HG03280 (cell line): ENCODE results near the gene MVK.
"Not testable (repeated sequence)": the region's sequence is repeated elsewhere in the genome, so short reads cannot be mapped to it uniquely, and the experiment has no call there.

ENCODE experiments used
- ATAC-seq: cut with Tn5 transposase; IDR thresholded peaks from one replicate; pipeline ENCODE4 v1.9.1; 2021; ENCODE audit warnings: mild to moderate bottlenecking, moderate library complexity; ENCODE audit not compliant: unreplicated experiment

The MVK gene

DNA sequence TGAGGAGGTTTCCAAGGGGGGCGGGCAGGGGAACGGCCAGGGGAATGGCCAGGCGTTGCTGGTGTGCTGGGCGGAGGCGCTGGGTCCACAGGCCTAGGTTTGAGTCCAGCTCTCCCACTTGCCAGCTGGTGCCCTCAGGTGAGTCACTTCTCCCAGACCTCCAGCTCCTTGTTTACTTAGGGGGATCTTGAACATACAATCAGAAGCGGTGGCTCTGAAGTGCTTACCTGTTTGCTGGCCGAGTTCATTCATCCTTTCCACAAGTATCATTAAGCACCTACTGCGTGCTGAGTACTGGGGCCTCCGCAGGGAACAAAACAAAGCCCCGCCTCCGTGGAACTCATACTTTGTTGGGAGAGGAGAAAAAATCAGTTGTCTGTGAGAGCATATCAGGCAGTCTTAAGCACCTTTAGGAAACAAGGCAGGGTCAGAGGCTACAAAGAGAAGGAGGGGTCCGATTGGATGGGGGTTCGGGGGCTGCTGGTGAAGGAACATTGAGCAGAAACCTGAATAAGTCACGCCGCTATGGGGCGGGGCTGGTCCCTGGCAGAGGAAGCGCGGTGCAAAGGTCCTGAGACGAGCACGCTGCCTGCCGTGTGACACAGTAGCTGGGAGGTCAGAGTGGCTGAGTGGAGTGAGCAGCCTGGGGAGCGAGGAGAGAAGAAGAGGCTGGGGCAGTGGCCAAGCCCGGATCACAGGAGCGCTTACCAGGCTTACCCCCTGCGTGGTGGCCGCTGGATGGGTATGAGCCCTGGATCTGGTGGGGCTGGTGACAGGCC lies 15.1 kb downstream of the MVK start:
- ATAC-seq = no peak

- ATAC-seq = no peak
Measured at GRCh38 chr12:109589240-109589590, 15.6 kb downstream of the MVK start.

DNA sequence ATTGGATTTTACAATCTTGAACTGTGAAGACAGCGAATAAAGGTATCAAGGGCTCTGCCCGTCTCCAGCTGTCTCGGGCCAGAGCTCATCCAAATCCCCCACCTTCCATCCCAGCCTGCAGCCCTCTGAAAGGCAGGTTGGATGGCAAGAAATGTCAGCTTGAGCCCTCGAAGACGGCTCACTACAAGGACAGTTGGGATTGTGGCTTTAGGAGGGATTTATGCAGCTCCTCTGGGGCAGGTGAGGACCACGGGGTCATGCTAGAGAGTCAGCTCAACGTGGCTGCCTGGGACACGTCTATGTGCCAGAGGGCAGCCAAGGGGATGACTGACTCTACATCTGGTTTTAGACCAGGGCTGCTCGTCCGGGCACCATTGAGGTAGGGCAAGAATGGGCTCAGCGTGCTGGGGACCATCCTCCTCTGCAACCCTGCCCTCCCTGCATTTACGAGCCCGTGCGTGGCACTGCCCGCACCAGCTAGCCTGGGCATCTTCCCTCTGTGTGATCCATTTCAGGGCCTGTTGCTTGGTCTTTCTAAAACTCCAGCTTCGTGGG lies 16.2 kb downstream of the MVK start:
- no peak for ATAC-seq

GRCh38 chr12:109590566-109590965 lies 17.0 kb downstream of the MVK start:
- no peak for ATAC-seq

DNA sequence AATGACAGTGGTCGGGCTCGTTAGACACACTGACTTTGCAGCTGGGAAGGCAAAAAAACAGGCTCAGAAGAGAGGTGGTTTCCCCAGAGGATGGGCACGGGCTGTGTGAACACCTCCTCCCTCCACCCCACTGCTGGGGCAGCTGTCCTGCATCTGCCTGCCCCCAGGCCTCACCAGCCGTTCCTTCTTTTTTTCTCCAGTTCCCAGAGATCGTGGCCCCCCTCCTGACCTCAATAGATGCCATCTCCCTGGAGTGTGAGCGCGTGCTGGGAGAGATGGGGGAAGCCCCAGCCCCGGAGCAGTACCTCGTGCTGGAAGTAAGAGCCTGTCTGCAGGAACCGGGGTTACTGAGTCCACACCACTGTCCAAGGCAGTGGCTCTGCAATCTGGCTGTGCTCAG lies 17.4 kb downstream of the MVK start:
- no peak for ATAC-seq

DNA sequence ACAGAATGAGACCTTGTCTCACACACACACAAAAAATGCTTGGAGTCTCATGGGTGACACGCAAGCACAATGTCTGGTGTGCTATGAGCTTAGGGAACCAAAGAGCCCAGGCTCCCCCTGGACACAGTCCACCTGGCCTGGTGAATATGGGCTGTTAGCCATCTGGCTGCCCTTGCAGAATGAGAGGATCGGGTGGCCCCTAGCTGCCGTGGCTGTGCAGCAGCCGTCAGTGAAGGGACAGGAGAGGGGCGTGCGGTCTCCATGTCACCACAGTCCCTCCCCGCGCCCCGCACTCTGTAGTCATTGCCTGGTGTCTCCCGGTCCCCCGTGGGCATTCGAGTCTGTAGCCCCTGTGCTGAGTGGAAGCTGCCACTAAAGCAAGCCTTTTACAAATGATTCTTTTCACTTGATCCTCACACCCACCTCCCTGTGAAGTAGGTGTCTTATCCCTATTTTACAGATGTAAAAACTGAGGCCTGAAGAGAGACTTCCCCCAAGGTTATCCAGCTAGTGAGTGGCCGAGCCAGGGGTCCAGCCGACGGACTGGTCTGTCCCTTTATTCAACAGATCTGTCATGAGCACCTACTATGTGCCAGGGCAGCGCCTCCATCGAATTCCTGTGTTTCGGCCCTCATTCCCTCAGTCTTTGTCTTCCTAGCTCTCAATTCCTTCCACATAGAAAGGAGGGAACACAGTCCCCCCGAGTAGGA lies 18.8 kb downstream of the MVK start:
- no peak for ATAC-seq

DNA sequence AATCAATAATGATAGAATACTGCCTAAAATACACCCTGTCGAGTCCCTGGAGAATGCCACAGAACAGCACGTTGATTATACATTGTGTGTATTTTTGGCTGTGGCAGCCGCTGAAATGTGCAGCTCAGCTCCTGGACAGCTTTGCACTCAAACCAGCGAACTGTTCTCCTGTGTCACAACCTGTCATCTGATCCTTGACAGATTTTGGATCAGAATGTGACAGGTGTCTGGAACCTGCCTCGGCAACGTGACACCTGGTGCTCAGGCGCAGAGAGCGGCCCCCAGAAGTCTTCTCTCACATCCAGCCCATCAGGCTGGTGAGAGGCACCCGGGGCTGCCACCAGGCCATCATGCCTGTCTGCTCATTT lies 19.3 kb downstream of the MVK start:
- no peak for ATAC-seq

DNA sequence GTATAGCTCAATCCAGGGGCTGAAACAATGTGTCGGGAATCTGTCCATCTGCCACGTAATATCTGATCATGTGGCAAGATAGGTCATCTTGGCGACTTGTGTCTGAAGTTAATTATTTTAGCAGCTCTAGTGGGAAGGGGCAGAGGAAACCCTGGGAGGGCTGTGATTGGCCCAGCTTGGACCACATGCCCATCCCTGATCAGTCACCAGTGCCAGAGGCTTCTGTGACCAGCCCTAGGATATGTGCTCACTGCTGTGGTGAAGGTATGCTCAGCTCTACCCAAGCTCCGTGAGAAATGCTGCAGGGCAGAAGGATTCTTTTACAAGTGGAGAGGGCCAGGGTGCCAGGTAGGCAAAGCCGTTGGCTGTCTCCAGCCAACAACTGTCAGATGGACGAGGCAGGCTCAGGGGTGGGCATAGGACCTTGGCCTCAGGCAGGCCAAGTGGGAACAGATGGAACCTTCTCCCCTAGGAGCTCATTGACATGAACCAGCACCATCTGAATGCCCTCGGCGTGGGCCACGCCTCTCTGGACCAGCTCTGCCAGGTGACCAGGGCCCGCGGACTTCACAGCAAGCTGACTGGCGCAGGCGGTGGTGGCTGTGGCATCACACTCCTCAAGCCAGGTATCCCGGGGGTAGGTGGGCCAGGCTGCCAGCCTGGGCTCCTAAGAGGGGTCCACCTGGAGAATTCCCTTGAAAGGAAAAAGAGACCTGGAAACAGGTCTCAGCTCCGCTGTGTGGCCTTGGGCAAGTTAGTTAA lies 21.1 kb downstream of the MVK start:
- ATAC-seq = no peak

- no peak for ATAC-seq
Measured at GRCh38 chr12:109595321-109595902, 21.8 kb downstream of the MVK start.

- ATAC-seq = no peak
Measured at GRCh38 chr12:109596418-109597244, 23.0 kb downstream of the MVK start.

GRCh38 chr12:109597414-109597794 lies 23.8 kb downstream of the MVK start:
- no peak for ATAC-seq

GRCh38 chr12:109597795-109598427 lies 24.3 kb downstream of the MVK start:
- ATAC-seq = no peak

DNA sequence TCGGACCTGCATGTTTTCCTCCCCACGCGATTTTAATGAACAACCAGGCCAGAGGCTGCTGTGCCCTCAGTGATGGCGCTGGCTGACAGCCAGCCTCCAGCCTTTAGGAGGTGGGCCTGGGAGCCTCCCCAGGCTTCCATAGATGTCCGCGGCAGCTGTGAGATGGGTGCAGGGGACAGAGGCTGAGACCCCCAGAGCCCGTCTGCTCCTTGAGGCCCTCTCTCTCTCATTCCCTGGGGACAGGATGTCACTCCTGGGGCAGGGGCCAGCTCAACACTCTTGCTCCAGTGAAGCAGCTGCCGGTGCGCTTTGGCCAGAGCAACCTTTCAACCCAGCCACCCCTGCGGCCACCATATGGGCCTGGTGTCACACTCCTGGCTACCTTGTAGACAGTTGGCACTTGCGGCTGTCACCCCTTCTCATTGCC lies 24.8 kb downstream of the MVK start:
- ATAC-seq = no peak

- no peak for ATAC-seq
Measured at GRCh38 chr12:109599087-109599486, 25.5 kb downstream of the MVK start.

DNA sequence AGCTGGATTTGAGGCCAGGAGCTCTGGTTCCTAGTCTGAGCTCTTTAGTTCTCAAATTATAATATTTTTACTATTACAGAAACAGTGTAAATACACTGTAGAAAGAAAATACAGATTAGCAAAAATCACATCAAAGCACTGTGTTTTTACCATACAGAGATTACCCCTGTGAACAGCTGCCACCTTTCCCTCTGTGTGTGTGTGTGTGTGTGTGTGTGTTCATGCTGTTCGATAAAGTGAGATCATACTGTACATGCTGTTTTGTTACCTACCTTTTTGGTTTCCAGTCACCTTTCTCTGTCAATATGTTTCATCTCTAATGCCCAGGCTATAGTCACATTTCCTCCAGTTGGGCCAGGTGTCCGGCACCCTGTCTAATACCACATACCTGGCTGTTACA lies 26.9 kb downstream of the MVK start:
- ATAC-seq = no peak

DNA sequence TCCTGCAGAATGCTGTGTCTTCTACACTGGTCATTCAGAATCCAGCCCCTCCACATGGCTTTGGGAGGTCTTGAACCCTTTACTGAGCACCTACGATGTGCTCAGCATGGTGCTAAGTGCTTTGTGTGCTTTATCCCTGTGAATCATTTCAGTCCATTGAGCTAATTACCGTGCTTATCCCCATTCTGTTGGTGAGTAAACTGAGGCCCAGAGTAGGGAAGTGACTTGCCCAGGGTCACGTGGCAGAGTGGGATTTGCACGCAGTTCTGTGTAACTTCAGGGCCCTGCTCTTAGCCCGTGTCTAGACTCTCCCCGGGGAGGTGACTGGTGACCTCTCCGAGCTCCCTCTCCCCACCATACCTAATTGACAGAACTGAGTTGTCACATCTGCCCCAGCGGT lies 27.4 kb downstream of the MVK start:
- no peak for ATAC-seq

- no peak for ATAC-seq
Measured at GRCh38 chr12:109601557-109601956, 28.0 kb downstream of the MVK start.

- ATAC-seq = not testable (repeated sequence)
Measured at GRCh38 chr12:109602132-109602531, 28.5 kb downstream of the MVK start.

GRCh38 chr12:109604132-109604585 lies 30.6 kb downstream of the MVK start:
- ATAC-seq = no peak

- no peak for ATAC-seq
Measured at GRCh38 chr12:109605016-109605415, 31.4 kb downstream of the MVK start.
